GM21717 (cell line): ENCODE results near the gene SLBP.
"Not testable (repeated sequence)": the region's sequence is repeated elsewhere in the genome, so short reads cannot be mapped to it uniquely, and the experiment has no call there.

Experiments
- ATAC-seq: cut with Tn5 transposase; IDR thresholded peaks from one replicate; pipeline ENCODE4 v1.9.1; 2021; ENCODE audit warnings: mild to moderate bottlenecking, moderate library complexity; ENCODE audit not compliant: unreplicated experiment

SLBP gene

DNA sequence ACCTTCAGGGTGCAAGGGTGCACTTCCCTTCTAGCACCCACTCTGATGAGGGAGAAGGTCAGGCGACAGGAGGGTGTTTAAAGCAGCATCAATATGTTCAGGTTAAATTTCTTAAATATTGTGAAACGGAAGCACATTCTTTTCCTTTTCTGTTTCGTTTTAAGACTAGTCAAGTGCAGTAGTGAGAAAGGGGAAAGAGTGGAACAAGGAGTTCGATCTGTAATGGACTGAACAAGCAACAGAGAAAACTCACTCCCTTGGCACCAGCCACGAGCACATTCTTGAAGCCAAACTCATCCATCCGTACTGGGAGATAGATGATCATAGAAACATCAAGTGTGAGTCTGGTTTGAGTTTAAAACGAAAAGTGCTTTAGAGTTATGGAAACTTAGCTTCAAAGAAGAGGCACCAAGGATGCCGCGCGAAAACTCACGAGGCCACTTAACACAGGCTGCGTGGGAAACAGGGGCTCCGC lies 28.8 kb downstream of the SLBP start:
- ATAC-seq: no peak

DNA sequence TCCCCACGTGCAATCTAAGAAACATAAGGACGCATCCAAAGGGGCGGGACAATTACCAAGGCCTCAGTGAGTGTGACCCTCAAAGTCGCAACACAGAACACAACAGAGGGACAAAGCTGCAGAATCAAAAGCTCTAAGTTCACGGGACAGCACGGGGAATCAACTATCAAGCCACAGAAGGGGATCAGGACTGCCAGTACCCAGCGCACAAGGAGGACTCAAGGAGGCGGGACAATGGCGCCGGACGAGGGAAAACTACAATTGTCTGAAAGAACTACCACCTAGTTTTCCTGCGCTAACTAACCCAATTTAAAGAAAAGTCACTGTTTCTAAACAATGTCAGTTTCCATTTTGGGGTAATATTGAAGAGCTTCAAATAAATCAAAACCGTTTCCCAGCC lies 29.3 kb downstream of the SLBP start:
- ATAC-seq: no peak

DNA sequence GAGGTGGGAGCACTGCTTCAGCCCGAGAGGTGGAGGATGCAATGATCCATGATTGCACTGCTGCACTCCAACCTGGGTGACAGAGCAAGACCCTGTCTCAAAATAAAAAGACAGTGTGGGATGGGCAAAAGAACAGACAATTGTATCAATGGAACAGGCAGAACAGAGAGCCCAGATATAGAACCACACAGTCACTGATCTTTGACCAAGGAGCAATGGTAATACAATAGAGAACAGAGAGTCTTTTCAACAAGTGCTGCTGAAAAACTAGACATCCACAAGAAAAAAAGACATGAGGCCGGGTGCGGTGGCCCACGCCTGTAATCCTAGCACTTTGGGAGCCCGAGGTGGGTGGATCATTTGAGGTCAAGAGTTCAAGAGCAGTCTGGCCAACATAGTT lies 33.9 kb downstream of the SLBP start:
- ATAC-seq: no peak

DNA sequence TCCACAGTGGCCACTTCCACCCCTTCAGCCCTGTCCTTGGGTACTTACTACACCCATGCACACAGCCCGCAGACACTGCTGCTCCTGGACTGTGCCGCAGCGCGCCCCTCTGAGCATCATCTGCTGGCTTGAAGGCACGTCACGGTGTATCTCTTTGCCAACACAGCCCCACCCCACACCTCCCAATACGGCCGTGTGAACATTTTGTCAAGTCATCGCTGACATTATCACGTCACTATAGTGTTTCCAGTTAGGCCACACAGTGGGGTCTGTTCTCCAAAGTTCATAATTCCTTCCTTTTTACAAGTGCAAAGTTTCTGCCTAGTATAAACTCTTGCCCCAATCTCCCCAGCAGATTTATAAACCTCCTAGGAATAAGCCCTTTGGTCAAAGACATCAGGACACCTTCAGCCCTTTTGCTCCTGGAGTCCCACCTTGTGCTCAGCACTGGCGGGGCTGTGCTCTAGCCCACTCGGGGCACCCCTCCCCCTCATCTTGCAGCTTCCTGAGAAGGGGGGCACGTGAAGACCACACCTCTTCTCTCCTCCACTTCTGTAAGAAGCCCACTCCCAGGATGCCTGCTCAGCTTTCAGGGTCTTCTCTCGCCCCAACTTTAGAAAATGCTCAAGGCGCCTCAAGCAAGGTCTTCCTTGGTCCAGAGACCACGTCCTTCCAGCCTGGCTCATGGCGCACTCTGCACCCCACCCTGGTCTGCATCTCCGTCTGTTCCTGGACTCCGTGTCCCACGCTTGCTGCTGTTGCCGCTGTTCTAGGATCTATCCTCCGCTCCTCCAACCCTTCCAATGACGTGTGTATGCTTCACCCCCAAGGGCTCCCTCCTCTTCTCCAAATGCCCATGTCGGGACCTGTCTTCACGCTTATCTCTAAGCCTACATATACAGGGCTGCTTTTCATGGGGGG lies 35.3 kb downstream of the SLBP start:
- no peak for ATAC-seq

DNA sequence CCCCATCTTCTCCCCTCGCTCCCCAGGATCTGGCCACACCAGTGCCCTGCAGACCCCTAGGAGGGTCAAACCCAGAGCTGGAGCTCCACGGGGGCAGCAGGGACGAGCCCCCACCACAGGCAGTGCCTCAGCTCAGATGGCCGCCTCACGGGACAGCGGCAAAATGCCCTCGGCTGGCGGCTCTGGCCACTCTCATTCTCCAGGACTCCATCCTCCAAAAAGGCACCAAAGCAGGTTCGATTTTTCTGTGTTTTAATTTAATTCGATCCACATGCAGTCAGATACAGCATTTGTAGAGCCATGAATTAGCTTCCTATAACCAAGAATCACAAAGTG lies 36.3 kb downstream of the SLBP start:
- ATAC-seq: no peak

DNA sequence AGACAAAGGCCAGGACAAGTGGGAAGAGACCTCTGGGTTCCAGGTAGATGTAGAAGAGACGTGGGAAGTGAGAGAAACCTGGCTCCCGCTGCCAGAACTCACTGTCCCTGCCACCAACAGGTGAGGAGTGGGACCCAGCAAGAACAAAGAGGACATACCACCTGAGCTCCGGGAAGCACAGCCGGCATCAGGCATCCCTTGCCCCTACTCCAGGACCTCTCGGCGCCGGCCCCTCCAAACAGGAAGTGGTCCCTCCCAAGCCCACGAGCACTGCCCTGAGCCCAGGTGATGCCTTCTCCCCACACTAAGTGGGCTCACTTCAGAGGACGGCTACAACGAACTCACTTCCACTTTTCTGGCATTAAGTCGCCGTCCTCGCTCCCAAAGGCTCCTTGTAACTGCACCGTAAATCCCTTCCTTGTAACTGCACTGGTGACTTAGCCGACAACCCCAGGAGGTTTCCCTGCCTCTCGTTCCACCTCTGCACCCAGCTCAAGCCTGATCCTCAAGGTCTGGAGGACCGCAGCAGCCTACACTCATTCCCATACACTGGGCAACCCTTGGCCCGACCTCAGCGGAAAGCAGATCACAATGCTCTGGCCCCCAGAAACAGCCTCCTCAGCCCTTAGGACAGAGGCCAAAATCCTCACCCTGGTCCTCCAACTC lies 36.9 kb downstream of the SLBP start:
- no peak for ATAC-seq

DNA sequence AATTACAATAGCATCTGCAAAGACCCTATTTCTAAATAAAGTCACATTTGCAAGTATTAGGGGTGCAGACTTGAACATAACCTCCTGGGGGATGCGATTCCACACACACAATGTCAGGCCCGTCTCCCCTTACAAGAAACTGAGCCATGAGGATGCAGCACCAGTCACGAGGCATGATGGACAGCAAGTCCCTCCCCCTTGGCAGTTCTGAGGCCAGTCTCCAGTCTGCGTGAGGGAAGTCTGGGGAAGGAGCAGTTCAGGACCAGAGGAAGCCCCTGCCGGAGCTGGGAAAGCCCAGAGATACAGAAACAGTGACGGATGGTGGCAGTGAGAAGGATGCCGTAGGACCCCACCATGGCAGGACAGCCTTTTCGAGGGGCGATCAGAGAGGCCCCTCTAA lies 37.4 kb downstream of the SLBP start:
- ATAC-seq: no peak

DNA sequence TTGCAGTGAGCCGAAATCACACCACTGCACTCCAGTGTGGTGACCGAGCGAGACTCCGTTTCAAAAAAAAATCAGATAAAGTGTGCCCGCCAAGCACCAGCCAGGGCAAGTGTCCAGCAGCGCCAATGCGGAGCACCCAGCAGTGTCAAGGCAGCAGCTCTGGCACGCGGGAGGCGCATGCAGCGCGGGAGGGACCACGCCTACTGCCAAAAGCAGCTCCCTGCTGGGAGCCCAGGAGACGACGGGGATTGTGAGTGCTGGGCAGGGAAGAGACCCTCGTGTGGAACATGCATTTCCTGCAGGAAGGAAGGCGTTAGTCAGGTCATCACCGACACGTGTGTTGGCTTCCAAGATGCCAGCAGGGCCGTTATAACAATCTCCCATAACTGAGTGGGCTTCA lies 38.4 kb downstream of the SLBP start:
- no peak for ATAC-seq

DNA sequence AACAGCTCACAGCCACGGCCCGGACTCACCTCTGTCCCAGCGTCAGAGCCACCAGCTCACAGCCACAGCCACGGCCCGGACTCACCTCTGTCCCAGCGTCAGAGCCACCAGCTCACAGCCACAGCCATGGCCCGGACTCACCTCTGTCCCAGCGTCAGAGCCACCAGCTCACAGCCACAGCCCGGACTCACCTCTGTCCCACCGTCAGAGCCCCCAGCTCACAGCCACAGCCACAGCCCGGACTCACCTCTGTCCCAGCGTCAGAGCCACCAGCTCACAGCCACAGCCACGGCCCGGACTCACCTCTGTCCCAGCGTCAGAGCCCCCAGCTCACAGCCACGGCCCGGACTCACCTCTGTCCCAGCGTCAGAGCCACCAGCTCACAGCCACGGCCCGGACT lies 41.1 kb downstream of the SLBP start:
- ATAC-seq: not testable (repeated sequence)

DNA sequence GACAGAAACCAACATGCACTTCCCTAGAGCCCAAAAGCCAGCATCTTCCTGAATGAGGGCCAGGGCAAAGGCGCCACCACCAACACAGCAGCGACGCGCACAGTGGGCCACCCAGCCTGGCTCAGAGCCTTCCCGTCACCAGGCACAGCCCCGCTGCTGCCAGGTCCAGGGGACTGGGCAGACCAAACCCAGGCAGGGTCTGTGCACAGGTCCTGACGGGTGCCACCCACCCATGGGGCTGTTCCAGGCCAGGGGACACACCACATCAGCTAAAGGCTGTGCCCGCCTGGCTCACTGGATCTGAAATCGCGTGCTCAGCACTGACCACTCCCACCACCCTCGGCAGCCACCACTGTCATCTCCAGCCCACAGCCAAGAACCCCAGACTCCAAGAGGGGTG lies 41.8 kb downstream of the SLBP start:
- no peak for ATAC-seq

DNA sequence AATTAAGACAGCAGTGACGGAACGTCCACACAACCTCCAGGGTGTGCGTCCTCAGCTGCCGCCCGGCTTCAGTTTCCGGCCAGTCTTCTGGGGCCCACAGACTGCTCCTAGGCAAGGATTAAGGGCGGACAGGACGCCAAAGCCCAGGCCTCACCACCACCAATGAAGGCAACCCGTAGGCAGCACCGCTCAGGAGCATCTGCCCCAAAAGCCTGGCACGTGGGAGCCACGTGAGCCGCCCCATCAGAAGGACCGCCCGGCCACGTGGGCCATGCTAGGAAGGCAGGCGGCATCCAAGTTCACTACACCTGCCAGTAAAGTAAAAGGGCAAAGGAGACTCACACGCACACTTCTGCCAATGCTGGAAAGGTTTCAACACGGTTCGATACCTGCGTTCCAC lies 42.3 kb downstream of the SLBP start:
- ATAC-seq: no peak

DNA sequence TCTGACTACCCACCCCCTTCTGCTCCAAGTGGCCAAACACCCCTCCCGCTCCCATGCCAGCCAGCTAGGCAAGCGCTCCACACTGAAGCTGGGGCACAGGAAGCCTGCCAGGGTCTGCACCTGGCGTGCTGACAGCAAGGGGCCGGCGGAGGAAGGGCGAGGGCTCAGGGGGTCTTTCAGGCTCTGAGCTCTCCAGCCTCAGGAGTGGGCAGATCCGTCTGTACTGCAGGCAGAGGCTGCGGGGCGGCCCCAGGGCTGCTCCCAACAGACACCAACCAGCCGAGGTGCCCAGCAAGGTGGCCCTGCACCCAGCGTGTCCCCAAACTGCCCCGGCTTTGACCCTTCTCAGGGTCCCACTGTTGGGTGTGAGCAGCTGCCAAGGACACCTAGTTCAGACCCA lies 42.8 kb downstream of the SLBP start:
- ATAC-seq: no peak

DNA sequence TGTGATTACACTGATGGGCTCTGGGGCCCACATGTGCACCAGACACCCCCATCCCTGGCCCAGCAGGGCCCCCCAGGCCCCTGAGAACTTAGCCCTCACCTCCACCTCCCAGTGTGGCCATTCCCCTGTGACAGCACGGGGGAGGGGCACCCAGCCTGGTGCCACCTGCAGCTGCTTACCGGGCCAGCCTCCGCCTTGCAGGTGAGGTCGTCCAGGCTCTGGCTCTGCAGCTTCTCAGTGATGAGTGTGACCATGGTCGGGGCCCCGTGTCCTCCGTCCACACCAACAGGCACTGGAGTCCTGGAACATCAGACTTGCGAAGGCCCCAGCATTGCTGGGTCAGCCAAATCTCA lies 43.7 kb downstream of the SLBP start:
- ATAC-seq: no peak

DNA sequence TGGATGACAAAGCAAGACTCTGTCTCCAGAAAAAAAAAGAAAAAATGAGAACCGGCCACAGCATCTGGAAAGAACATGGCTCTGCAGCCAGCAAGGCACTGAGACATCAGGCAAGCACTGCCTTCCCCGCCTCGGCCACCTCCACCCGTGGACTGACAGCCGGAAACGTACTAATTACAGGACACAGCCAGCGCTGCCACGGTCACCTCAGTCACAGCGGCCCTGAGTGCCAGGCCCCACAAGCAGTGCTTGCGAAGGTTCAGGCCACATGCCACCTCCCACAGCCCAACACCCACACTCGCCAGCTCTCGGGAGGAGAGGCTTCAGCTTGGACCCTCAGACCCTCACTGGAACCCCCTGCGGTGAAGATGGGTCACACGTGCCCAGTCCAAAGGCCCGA lies 44.8 kb downstream of the SLBP start:
- ATAC-seq: no peak

DNA sequence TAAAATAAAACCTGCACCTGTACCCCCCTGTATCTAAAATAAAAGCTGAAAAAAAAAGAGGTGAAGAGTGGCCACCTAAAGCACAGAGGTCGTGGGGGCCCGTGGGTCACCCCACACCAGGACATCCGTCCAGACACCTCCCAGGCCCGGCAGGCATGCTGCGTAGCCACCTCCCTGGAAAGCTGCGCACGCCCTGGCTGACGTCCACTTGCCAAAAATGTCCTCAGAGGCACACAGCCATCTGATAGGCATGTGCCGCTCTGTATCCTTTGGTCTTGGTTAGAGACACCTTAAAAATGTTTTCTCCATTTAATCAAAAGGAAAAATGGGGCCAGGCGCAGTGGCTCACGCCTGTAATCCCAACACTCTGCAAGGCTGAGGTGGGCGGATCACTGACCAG lies 45.7 kb downstream of the SLBP start:
- ATAC-seq: no peak

DNA sequence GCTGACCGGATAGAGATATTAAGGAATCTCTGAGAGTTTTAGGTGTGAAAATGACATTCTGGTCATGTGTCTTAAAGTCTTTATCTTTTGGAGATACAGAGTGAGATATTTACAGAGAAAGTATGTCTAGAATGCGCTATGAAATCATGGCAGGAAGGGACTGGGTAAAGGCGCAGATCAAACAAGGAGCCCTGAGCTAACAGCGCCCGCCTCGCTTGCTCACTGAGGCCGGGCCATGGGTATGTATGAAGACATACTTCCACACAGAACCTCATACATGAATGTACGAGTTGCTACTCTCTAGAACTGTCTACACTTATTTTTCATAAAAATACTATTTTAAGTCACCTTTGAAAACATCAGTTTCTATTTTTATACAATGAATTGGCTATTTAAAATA lies 48.0 kb downstream of the SLBP start:
- no peak for ATAC-seq

DNA sequence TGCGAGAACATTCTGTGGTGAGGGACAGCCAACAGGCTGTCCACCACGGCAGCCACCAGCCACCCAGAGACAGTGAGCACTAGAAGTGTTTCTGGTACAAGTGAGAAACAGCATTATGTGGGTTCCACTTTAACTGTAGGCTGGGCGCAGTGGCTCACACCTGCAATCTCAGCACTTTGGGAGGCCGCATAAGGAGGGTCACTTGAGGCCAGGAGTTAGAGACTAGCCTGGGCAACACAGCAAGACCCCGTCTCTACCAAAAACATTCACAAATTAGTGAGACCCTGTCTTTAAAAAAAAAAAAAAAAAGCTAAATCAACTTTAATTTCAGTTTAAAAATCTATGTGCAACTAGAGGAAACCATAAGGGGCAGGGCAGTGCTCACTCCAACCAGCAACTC lies 48.6 kb downstream of the SLBP start:
- no peak for ATAC-seq

DNA sequence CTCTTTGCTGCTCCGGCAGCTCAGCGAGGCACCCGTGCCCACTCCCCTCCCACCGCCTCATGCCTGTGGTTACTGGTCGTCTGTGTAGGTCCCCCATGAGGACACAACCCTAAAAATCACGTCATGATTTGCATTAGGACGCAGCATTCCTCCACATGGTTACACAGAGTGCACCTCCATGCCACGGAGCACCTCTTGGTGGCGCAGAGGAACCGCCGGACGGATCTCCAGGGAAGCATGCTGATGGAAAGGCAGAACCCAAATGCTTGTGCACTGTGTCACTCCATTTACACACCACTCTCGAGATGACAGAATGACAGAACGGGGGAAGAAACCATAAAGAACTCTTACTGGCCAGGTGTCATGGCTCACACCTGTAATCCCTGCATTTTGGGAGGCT lies 50.4 kb downstream of the SLBP start:
- no peak for ATAC-seq

DNA sequence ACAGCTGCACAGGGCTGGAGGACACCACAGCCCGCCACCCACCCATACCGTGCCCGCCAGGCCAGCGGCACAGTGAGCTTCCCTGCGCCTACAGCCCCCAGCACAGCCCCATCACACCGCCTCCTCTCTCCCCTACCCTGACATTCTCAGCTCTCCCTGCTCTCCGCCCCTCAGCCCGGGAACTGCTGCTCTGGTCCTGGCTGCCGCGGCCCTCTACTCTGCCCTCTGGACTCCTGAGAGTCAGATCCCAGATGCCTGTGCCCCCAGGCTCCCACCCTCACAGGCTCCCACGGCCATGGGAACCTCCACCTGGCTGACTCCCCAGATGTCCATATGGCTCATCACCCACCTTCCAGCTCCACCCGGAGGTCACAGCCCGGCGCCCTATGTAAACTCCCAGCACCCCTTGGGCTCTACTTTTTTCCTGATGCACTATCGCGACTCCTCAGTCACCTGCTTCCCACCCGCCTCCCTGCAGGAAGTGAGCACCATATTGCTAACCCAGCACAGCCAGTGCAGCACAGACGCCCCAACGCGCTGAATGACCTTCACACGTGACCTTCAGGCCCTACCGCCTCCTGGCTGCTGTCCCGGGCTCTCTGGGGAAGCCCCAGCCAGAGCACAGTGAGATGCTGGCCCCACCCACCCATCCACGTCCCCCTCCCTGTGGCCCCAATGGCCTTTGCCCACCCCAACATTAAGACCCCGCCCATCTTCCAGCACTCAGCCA lies 51.0 kb downstream of the SLBP start:
- no peak for ATAC-seq

DNA sequence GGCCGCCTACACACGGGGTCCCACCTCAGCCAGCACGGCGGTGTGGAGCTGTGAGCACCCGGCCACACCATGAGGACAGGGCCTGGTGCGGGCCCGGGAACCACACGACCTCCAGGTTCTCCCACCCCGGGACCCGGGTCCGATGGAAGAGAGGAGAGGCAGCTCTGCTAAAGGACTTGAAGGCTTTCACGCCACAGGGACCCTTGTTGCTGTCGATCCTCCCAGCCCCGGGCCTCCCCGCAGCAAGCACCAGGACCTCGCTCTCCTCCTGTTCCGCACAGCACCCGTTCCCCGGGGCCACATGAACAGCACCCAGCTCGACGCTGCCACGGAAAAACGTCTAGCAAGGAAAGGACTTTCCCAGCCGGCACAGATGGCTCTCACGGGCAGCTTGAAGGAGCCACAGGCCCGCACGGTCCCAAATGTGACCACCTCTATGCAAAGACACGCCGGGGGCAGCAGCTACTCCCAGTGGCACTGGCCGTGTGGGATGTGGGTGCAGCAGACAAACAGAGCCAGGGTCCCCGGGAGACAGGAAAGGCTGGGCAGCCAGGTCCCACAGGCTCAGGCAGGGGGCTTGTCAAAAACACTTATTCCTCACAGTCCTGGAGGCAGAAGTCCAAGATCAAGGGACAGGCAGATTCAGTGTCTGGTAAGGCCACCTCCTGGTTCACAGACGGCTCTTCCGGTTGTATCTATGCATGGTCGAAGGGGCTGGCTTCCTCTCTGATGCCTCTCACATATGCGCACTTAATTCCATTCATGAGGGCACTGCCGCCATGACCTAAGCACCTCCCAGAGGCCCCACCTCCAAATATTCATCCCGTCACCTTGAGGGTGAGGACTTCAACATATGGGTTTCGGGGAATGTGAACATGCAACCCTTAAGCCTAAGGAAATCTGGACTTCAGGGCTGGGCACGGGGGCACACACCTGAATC lies 52.7 kb downstream of the SLBP start:
- ATAC-seq: no peak

DNA sequence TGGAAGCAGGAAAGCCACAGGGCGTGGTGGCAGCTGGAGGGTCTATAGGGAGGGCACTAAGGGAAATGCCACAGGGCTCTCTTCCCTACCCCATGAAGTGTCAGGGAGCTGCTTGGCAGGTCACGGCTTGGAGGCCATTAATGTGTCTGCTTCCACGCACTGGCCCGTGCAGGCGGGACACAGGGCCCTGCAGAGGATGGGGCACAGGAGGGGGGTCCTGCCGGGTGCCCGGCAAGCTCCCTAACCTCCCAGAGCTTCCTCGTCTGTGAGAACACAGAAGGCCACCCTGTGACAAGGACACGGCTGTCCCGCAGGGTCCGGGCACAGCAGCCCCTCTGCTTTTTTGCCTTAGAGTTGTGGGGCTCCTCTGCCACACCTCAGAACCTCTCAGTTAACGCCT lies 53.5 kb downstream of the SLBP start:
- no peak for ATAC-seq
